NCI-H2107 (cell line): ENCODE data around the gene C1RL.
A peak's percentile ranks its signal among the peaks of the same experiment; 100 is the strongest.

Experiments used
- DNase-seq: peaks from one replicate; lab custom pipeline; 2025; lab: John Stamatoyannopoulos, UW

The C1RL gene

GRCh38 chr12:7108796-7109571 is at the start of gene C1RL:
Gene C1RL, minus strand, starts transcription at chr12:7109214. Its CDS starts 34 bp downstream, at chr12:7109180.
- peak; percentile 68 for DNase-seq

DNA sequence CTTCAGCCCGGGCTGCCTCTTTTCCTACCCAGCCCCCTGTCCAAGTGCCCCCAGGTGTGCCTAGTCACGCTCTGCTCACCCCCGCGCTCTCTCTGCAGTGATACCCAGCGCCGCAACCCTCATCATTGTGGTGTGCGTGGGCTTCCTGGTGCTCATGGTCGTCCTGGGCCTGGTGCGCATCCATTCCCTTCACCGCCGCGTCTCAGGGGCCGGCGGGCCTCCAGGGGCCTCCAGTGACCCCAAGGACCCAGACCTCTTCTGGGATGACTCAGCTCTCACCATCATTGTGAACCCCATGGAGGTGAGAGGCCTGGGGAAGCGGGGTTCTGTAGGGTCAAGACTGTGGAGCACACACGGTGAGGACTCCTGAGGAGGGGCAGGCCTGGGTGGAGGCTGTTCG is 48.4 kb upstream of the C1RL start:
- DNase-seq, result no peak

GRCh38 chr12:7156259-7157197 is 47.5 kb upstream of the C1RL start:
- no peak for DNase-seq

GRCh38 chr12:7155471-7156034 is 46.5 kb upstream of the C1RL start:
- no peak for DNase-seq

DNA sequence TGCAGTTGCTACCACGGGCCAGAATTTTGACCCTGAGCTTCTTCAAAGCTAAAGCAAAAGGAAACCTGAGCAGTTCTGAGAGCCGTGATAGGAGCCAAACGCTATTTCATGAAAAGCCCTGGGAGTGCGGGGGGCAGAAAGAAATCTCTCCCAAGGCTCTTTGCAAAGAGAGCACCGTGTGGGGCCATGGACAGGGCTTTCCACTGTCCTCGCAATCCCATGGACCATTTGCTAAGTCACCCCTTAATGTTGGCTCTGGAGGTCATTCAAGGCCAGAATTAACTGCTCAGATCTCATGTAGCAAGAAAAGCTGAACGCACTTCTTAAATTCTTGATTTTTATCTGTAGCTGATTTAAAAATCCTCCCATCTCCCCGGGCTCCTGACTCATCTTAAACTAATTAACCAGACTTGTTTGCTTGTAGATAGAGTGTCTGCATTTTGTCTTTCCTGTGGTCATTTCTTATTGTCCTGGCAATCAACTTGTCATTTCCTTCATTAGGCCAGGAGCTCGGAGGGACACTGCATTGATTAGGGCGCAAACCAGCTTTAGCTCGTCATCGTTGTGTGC is 46.0 kb upstream of the C1RL start:
- DNase-seq, result no peak

DNA sequence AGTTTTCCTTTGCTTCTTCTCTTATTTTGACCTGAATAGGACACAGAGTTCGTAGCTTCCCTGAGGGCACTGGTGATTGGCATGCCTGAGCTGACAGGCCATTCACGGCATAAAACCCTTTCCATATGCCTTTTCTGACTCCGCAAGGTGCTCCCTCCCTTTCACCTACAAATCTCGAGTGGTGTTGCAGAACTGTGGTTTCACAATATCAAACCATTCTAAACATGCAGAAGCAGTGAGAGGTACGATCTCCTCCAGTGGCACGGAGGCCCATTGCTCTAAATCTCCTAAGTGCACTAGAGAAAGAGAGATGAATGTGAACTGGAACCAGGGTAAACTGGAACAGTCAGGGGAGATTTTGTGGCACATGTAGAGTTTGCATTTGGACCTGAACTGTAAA is 45.0 kb upstream of the C1RL start:
- DNase-seq, result peak; percentile 56

GRCh38 chr12:7152818-7153217 is 43.8 kb upstream of the C1RL start:
- DNase-seq, result no peak

DNA sequence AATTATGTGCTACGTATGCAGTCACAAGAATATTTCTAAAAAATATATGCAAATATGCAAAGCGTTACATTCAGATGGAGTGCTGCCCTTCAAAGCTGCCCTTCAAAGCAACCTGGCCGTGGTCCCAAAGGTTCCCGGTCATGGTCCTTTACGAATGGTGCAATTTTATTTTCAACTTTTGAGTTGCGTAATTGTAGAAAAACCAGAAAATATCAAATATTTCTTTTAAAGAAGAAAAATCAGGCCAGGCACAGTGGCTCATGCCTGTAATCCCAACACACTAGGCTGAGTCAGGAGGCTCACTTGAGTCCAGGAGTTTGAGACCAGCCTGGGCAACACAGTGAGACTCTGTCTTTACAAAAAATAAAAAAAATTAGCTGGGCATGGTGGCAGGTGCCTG is 42.5 kb upstream of the C1RL start:
- no peak for DNase-seq

- no peak for DNase-seq
Measured at GRCh38 chr12:7150841-7151240, 41.8 kb upstream of the C1RL start.

DNA sequence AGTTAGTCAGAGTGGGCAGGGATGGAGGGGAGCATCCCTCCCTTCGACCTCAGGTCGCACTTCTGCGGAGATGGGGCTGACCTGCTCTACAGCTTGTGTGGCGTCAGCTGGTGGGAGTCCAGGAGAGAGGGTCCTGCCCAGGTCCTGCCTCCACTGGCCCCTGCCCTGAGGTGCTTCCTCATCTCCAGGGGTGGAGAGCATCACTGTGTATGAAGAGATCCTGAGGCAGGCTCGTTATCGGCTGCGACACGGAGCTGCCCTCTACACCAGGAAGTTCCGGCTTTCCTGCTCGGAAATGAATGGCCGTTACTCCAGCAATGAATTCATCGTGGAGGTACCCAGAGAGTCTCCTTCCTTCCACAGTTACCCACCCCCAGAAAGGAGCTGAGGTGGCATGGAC is 41.3 kb upstream of the C1RL start:
- DNase-seq, result no peak

GRCh38 chr12:7146906-7147305 is 37.9 kb upstream of the C1RL start:
- no peak for DNase-seq

- no peak for DNase-seq
Measured at GRCh38 chr12:7146228-7146627, 37.2 kb upstream of the C1RL start.

- DNase-seq, result no peak
Measured at GRCh38 chr12:7145671-7146070, 36.7 kb upstream of the C1RL start.

- no peak for DNase-seq
Measured at GRCh38 chr12:7144414-7145120, 35.6 kb upstream of the C1RL start.

GRCh38 chr12:7143564-7143963 is 34.5 kb upstream of the C1RL start:
- DNase-seq, result no peak

- DNase-seq, result no peak
Measured at GRCh38 chr12:7142809-7143465, 33.9 kb upstream of the C1RL start.

- DNase-seq, result no peak
Measured at GRCh38 chr12:7142056-7142644, 33.1 kb upstream of the C1RL start.

DNA sequence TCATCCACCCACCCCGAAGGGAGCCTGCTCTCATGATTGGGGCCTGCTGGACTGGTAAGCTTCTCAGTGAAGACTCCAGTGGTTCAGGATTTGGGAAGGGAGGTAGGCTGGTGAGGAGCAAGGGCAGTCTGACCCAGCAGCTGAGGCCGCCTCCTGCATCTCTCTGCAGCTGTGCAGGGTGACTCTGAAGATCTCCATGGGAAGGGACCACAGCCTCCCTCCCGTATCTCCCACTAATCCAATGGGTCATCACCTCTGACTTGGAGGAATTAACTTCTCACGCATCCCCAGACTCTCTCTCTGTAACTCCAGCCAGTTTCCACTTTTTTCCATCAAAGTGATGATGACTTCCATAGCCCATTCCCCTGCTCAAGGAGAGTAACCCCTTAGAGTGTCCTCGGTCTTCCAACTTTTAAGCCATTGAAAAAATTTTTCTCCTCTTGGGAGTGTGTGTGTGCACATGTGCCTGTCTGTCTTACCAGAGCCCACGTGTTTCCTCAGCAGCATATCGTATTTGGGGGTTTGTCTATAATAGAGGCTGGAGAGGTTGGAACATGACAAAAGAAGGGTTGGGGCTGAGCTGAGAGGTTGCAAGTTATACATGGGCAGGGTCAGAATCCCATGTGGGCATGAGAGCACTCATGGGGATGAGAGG is 32.5 kb upstream of the C1RL start:
- DNase-seq, result no peak

DNA sequence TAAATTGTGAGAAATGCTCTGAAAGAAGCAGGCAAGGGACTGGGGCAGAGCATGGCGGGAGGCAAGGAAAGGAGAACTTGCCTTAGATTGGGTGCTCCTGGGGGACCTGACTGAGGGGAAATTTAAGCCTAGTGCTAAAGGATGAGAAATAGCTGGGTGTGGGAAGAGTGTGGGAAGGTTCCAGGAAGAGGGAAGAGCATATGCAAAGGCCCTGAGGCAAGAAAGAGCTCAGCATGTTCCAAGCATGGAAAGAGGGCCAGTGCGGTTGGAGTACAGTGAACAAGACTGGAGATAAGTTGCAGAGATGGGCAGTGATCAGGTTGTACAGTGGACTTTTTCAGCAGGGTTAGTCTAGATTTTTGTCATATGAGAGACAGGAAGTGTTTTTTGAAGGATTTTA is 30.2 kb upstream of the C1RL start:
- DNase-seq, result no peak

GRCh38 chr12:7137908-7138307 is 28.9 kb upstream of the C1RL start:
- DNase-seq, result no peak
